PC-3 (cell line): ENCODE measurements around the gene ARHGAP15. TPM values are rescaled to one million over a fixed set of nuclear protein-coding genes. Genes with fewer than 3 reads are reported as not detected.

ENCODE experiments used
- ATAC-seq: fragments of 200-7000 bp; cut with Tn5 transposase; 2 replicates; pipeline ENCODE4 v1.9.1; 2020; ENCODE audit warnings: mild to moderate bottlenecking, moderate library complexity
- BruUV-seq: library from RNA; stranded (reverse); fragments of 400-500 nt; replicated peaks from 2 replicates; lab custom pipeline; 2021; lab: Mats Ljungman, UMichigan
- CTCF ChIA-PET: fragments of 300-600 bp; sonication (Branson Sonifier 250); formaldehyde crosslinking; loops from one replicate; lab custom pipeline; 2022; ENCODE audit warnings: antibody characterized with exemption; lab: Charles Lee
- POLR2A ChIA-PET: fragments of 300-600 bp; sonication (Branson Sonifier 250); formaldehyde crosslinking; loops from one replicate; lab custom pipeline; 2022; ENCODE audit warnings: antibody characterized with exemption; ENCODE audit not compliant: unreplicated experiment; lab: Charles Lee
- DNase-seq: peaks from one replicate; pipeline ENCODE4 v3.0.0-alpha.2; 2015
- H2AFZ ChIP-seq: fragments of 300-600 bp; sonication (generic); 2 replicates; pipeline ENCODE4 v1.6.0; 2016; ENCODE audit warnings: antibody characterized with exemption, low read length
- H3F3A ChIP-seq: fragments of 300-600 bp; sonication (generic); one replicate; pipeline ENCODE4 v1.6.0; 2017; ENCODE audit warnings: antibody characterized with exemption, low read length, control low read depth, mild to moderate bottlenecking; ENCODE audit not compliant: unreplicated experiment
- H3K27ac ChIP-seq: fragments of 300-600 bp; sonication (generic); 2 replicates; pipeline ENCODE4 v1.5.1; 2016; ENCODE audit warnings: mild to moderate bottlenecking, low read length
- H3K27me3 ChIP-seq: fragments of 300-600 bp; sonication (generic); 2 replicates; pipeline ENCODE4 v1.6.1; 2016; ENCODE audit warnings: low read length, mixed read lengths
- H3K36me3 ChIP-seq: fragments of 300-600 bp; sonication (generic); 2 replicates; pipeline ENCODE4 v1.6.1; 2016; ENCODE audit warnings: low read depth, mixed run types, low read length, mixed read lengths
- H3K4me1 ChIP-seq: fragments of 300-600 bp; sonication (generic); 2 replicates; pipeline ENCODE4 v1.5.1; 2016; ENCODE audit warnings: low read length; ENCODE audit not compliant: insufficient read depth
- H3K4me2 ChIP-seq: fragments of 300-600 bp; sonication (generic); 2 replicates; pipeline ENCODE4 v1.6.0; 2016; ENCODE audit warnings: low read length
- H3K4me3 ChIP-seq: fragments of 300-600 bp; sonication (generic); 2 replicates; pipeline ENCODE4 v1.5.1; 2016; ENCODE audit warnings: mild to moderate bottlenecking, low read length, mixed read lengths
- H3K79me2 ChIP-seq: fragments of 300-600 bp; sonication (generic); 2 replicates; pipeline ENCODE4 v1.6.1; 2017; ENCODE audit warnings: low read length, mixed read lengths
- H3K9ac ChIP-seq: fragments of 300-600 bp; sonication (generic); 2 replicates; pipeline ENCODE4 v1.6.0; 2016; ENCODE audit warnings: mild to moderate bottlenecking, low read length
- H3K9me2 ChIP-seq: fragments of 300-600 bp; sonication (generic); replicated peaks from 2 replicates; pipeline ENCODE4 v1.6.1; 2016; ENCODE audit warnings: mixed run types, low read length, mixed read lengths
- H3K9me3 ChIP-seq: fragments of 300-600 bp; sonication (generic); 2 replicates; pipeline ENCODE4 v1.6.1; 2016; ENCODE audit warnings: low read length, mixed read lengths
- H4K20me1 ChIP-seq: fragments of 300-600 bp; sonication (generic); 2 replicates; pipeline ENCODE4 v1.6.1; 2016; ENCODE audit warnings: low read length, mixed read lengths
- CTCF ChIP-seq: fragments of 300-600 bp; sonication (generic); conservative IDR thresholded peaks from 2 replicates; pipeline ENCODE4 v1.5.1; 2017; ENCODE audit warnings: antibody characterized with exemption, low read depth, mild to moderate bottlenecking, low read length
- EZH2 ChIP-seq: fragments of 300-600 bp; sonication (generic); IDR thresholded peaks from one replicate; pipeline ENCODE4 v1.6.1; 2017; ENCODE audit warnings: antibody characterized with exemption, mild to moderate bottlenecking, low read length; ENCODE audit not compliant: unreplicated experiment
- EZH2phosphoT487 ChIP-seq: fragments of 300-600 bp; sonication (generic); IDR thresholded peaks from 2 replicates; pipeline ENCODE4 v1.6.1; 2018; ENCODE audit warnings: mild to moderate bottlenecking, antibody characterized with exemption, low read length, borderline replicate concordance
- intact Hi-C: fragments of 100-400 bp; cut with micrococcal nuclease; formaldehyde crosslinking; loops from 2 replicates; pipeline ENCODE4 v1.9.0; 2023
- total RNA-seq: library from RNA; depleted of rRNA; stranded (reverse); fragments of >200 nt; gene quantifications from 2 replicates; pipeline ENCODE4 v1.2.3, GENCODE V29; 2014

ARHGAP15 gene
- total RNA-seq, 1 experiment from 2014 or later, result not detected

DNA sequence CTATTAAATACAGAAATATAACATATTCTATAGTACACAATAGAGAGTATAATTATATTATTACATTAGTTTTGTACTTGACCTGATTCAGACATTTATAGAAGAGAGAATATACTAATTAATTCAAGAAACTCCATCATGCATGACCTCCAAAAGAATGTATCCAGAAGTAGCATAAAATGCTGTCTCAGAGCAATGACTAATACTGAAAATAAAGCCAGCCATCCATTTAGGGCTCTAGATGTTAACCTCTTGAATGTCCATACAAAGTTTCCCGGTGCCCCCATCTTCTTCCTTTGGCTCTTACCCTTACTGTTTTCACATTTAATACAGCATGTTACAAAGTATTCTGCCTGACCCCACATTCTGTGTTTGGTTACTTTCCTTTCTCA lies 102.0 kb downstream of the ARHGAP15 start:
- intact Hi-C loops, result no loop called here
- DNase-seq (no peak), ATAC-seq (no peak)
- no TSS peak for BruUV-seq
- H3K4me2 ChIP-seq, result no peak overlapping the region
- TF ChIP-seq EZH2phosphoT487 (no peak), CTCF (no peak), EZH2 (no peak)
- ChIA-PET POLR2A (no interaction called here), CTCF (interaction anchor here (0.6 to 0.7 kb wide), 3 partner anchors 63 to 530 kb away, joined by 3 to 11 read pairs (median 8); no protein-coding TSS in a partner anchor)
- H3K27ac ChIP-seq, result no peak overlapping the region
- H4K20me1 ChIP-seq, result no peaks in the 10 kb centered on the region
- no peak overlapping the region for H3K9ac ChIP-seq
- no peaks in the 10 kb centered on the region for H3K36me3 ChIP-seq
- no peaks in the 10 kb centered on the region for H3K4me1 ChIP-seq
- H3K27me3 ChIP-seq, result peaks cover 25% of the 10 kb centered on the region
- H3F3A ChIP-seq, result no peaks in the 10 kb centered on the region
- H3K9me2 ChIP-seq, result no peaks in the 10 kb centered on the region
- no peaks in the 10 kb centered on the region for H3K79me2 ChIP-seq
- no peak overlapping the region for H3K4me3 ChIP-seq
- H3K9me3 ChIP-seq, result no peaks in the 10 kb centered on the region
- H2AFZ ChIP-seq, result no peak overlapping the region

GRCh38 chr2:143237146-143237777 lies 108.0 kb downstream of the ARHGAP15 start:
- no peak overlapping the region for H3K9ac ChIP-seq
- no peak overlapping the region for H3K27ac ChIP-seq
- peaks cover 16% of the 10 kb centered on the region for H3K27me3 ChIP-seq
- no TSS peak for BruUV-seq
- intact Hi-C loops, result no loop called here
- no peaks in the 10 kb centered on the region for H3K36me3 ChIP-seq
- ChIA-PET POLR2A (no interaction called here), CTCF (no interaction called here)
- no peaks in the 10 kb centered on the region for H3F3A ChIP-seq
- no peaks in the 10 kb centered on the region for H3K9me2 ChIP-seq
- H3K9me3 ChIP-seq, result no peaks in the 10 kb centered on the region
- no peak for DNase-seq
- H3K4me1 ChIP-seq, result no peaks in the 10 kb centered on the region
- no peak overlapping the region for H3K4me2 ChIP-seq
- H3K4me3 ChIP-seq, result no peak overlapping the region
- no peaks in the 10 kb centered on the region for H4K20me1 ChIP-seq
- no peak overlapping the region for H2AFZ ChIP-seq
- H3K79me2 ChIP-seq, result no peaks in the 10 kb centered on the region
- ATAC-seq, result no peak
- TF ChIP-seq EZH2 (no peak), EZH2phosphoT487 (no peak), CTCF (no peak)

GRCh38 chr2:143241403-143242088 lies 112.3 kb downstream of the ARHGAP15 start:
- CTCF ChIA-PET, result no interaction called here
- H3K9me2 ChIP-seq, result no peaks in the 10 kb centered on the region
- no peak overlapping the region for H3K4me2 ChIP-seq

More at GRCh38 chr2:143241403-143242088, 112.3 kb downstream of the ARHGAP15 start:
- TF ChIP-seq EZH2, result no peak
- TF ChIP-seq EZH2phosphoT487, result no peak
- no peak for TF ChIP-seq CTCF
- POLR2A ChIA-PET, result no interaction called here
- Histone ChIP-seq H2AFZ (no peak overlapping the region), H3K79me2 (no peaks in the 10 kb centered on the region), H3K4me1 (no peaks in the 10 kb centered on the region), H3F3A (no peaks in the 10 kb centered on the region), H3K9ac (no peak overlapping the region), H3K36me3 (no peaks in the 10 kb centered on the region), H3K9me3 (no peaks in the 10 kb centered on the region), H4K20me1 (no peaks in the 10 kb centered on the region), H3K4me3 (no peak overlapping the region), H3K27ac (no peak overlapping the region), H3K27me3 (peaks cover 57% of the 10 kb centered on the region)
- BruUV-seq, result no TSS peak
- intact Hi-C loops, result no loop called here
- ATAC-seq (no peak), DNase-seq (no peak)
